Fibroblast of villous mesenchyme (primary cell): ENCODE measurements around the gene RELT. TPM values are rescaled to one million over a fixed set of nuclear protein-coding genes. Genes with fewer than 3 reads are reported as not detected.

Source experiments
- DNase-seq: peaks from one replicate; pipeline ENCODE4 v3.0.0-alpha.2; 2010; ENCODE audit warnings: low read depth
- H3K4me3 ChIP-seq: 2 replicates; pipeline ENCODE4 v1.5.1; 2011; ENCODE audit warnings: low read depth, mild to moderate bottlenecking, low read length
- total RNA-seq: library from RNA; depleted of rRNA; stranded (reverse); fragments of >200 nt; gene quantifications from 2 replicates; pipeline ENCODE4 v1.2.3, GENCODE V29; 2012
- TF ChIP-seq, protein P1 (sequence below): IDR thresholded peaks from 2 replicates; pipeline ENCODE4 v1.5.1; 2012; ENCODE audit warnings: low read depth, mild to moderate bottlenecking, low read length; ENCODE audit not compliant: insufficient read depth

The RELT gene
- total RNA-seq, 1 donor, result 3.5 TPM

DNA sequence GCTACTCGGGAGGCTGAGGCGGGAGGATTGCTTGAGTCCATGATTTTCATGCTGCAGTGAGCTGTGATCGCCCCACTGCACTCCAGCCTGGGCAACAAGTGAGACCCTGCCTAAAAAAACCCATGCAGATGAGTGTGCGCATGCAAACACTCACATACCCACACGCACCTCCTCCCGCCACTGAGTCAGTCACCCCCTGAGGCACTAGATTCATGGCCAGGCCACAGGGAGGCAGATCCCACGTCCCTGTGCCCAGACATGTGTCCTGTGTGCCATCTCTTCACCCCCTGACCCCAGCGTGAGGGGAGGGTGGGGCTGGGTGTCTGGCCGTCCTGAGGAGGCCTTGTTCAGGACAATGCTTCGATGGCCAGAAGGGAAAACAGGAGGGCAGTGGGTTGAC lies 15.5 kb downstream of the RELT start:
- TF ChIP-seq, protein P1, sequence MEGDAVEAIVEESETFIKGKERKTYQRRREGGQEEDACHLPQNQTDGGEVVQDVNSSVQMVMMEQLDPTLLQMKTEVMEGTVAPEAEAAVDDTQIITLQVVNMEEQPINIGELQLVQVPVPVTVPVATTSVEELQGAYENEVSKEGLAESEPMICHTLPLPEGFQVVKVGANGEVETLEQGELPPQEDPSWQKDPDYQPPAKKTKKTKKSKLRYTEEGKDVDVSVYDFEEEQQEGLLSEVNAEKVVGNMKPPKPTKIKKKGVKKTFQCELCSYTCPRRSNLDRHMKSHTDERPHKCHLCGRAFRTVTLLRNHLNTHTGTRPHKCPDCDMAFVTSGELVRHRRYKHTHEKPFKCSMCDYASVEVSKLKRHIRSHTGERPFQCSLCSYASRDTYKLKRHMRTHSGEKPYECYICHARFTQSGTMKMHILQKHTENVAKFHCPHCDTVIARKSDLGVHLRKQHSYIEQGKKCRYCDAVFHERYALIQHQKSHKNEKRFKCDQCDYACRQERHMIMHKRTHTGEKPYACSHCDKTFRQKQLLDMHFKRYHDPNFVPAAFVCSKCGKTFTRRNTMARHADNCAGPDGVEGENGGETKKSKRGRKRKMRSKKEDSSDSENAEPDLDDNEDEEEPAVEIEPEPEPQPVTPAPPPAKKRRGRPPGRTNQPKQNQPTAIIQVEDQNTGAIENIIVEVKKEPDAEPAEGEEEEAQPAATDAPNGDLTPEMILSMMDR, result no peak
- no peak overlapping the region for H3K4me3 ChIP-seq
- no peak for DNase-seq

DNA sequence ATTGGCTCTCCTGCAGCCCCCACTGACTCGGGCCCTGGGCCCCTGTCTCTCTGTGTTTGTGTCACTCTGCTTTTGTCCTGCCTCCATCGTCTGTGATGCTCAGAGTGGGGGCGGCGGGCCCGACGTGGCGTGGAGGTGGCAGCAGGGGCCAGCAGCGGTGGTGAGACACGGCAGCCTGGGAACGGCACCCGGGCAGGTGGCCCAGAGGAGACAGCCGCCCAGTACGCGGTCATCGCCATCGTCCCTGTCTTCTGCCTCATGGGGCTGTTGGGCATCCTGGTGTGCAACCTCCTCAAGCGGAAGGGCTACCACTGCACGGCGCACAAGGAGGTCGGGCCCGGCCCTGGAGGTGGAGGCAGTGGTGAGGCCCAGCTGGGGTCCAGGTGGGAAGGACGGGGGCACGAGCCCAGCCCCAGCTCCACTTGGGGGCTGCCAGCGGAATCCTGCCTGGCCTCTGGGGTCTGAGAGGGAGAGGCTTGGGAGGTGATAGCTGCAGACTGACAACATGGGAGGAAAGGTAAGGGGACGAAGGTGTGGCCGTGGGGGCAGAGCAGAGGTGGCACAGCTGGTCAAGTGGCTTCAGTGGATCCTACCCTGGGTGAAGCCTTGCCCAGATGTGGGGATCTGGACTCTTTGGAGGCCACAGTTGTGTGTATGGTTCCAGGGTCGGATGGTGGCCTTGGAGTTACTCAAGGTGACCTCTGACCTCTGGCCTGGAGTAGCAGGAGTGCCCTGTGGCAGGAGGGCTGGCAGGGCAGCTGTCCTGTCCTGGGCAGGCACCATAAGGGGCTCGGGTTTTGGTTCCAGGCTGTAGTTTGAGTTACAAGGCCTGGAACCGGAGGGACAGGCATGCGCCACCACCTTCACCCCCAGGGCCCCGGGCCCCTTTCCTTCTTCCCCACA lies 16.2 kb downstream of the RELT start:
- H3K4me3 ChIP-seq, result no peak overlapping the region
- TF ChIP-seq, protein P1, result no peak
- DNase-seq, result no peak

DNA sequence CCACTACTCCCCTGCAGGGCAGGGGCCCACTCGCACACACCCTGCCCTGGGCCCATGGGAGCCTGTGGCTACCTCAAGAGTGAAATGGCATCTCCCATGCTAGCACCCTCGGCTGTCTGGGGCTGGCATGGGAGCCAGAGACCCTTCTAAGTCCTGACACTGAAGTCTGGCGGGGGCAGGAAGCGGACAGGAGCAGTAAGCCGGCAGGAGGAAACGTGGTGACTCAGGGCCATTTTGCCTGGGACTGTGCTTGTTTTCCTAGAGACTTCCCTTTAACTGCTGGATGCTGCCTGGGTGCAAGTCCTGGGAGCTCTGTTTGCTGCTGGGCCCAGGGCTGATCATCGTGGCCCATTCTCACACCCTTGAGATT lies 16.8 kb downstream of the RELT start:
- H3K4me3 ChIP-seq, result no peak overlapping the region
- DNase-seq, result no peak
- TF ChIP-seq, protein P1, result no peak

DNA sequence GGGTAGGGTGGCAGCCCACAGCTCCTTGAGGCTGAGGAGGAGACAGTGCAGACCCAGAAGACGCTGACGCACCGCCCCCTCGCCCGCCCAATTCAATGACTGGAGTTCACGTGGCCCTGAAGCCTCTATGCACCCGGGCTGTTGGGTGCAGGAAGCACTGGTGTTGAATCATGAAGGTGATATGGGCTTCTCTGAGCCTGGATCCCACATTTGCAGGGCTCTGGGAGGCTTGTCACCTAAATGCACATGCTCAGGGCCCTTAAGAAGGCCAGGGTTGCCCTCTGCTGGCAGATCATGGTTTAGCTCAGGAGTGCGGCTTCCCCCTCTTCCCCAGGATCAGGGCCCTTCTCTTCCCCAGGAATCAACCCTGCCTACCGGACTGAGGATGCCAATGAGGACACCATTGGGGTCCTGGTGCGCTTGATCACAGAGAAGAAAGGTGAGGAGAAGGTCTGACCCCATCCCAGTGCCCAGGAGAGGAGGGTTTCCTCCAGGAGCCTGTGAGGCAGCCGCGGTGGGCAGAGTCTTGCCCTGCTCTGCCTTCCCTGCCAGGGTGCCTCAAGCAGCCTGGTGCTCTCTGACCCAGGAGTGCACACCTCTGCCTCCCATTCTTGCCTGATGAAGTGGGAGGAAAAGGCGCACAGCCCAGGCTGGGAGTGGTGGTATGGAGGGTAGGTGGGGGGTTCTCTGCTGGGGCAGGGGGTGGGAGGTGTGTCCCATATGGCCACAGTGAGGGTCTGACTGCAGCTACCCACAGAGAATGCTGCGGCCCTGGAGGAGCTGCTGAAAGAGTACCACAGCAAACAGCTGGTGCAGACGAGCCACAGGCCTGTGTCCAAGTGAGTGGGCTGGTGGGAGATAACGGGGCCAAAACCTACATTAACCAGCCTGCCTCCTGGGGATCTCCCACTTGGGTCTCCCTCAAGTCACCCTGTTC lies 17.5 kb downstream of the RELT start:
- TF ChIP-seq, protein P1, result peak; percentile 83
- DNase-seq, result peak; percentile 78
- H3K4me3 ChIP-seq, result no peak overlapping the region

DNA sequence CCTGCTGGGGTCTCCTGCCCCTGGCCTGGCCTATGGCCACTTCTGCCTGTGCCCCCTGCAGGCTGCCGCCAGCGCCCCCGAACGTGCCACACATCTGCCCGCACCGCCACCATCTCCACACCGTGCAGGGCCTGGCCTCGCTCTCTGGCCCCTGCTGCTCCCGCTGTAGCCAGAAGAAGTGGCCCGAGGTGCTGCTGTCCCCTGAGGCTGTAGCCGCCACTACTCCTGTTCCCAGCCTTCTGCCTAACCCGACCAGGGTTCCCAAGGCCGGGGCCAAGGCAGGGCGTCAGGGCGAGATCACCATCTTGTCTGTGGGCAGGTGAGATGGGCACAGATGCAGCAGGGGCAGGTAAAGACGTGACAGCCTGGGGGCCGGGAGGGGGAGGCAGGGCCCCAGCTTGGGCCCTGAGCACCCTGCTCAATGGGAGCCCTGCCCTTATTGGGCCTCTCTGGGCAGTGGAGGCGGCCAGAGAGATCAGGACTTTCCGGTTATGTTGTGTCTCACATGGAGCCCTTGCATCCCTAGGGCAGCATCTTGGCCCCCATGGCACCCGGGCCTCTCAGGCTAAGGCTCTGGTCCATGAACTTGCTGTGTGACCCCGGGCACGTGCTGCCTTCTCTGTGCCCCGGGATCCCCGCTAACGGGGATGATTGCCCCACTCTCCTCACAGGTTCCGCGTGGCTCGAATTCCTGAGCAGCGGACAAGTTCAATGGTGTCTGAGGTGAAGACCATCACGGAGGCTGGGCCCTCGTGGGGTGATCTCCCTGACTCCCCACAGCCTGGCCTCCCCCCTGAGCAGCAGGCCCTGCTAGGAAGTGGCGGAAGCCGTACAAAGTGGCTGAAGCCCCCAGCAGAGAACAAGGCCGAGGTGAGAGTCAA lies 18.5 kb downstream of the RELT start:
- no peak overlapping the region for H3K4me3 ChIP-seq
- no peak for DNase-seq
- TF ChIP-seq, protein P1, result no peak

DNA sequence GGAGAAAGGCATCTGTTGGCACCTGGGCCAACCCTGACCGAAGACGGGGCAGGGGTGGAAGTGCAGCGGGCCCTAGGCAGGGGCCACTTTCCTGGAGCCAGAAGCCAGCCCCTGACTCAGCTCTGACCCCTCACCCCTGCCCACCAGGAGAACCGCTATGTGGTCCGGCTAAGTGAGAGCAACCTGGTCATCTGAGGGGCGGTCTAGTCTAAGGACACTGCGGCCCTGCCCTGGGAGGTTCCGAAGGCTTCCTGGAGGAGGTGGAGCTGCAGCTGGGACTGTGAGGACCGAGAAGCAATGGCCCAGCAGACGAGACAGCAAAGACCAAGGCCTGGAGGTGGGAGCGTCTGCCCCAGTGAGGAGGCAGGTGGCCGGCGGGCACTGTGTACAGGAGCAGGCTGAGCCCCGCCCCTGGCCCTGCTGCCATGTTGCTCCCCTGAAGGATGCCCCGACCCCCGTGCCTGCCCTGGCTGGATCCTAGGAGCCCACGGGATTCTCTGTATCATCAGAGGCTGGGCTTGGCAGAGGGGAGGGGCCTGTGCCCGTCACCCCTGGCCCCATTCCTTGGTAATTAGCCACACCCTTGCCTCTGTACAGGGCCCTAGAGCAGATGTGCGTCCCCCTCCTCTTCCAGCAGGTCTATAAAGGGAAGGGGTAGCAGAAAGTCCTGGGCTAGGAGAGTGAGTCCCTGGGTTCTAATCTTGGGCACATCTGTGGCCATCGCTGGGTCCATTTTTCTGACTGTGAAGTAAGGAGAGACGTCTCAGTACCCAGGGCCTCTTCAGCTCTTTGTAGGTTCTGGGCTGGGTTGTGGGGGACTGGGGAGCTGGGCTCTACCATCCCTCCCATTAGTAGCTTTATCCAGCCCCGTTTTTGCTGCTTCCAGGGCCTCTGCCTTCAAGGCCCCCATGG lies 19.4 kb downstream of the RELT start:
- no peak overlapping the region for H3K4me3 ChIP-seq
- DNase-seq, result no peak
- TF ChIP-seq, protein P1, result no peak
